ENCODE results near the gene SFXN4.

DNA sequence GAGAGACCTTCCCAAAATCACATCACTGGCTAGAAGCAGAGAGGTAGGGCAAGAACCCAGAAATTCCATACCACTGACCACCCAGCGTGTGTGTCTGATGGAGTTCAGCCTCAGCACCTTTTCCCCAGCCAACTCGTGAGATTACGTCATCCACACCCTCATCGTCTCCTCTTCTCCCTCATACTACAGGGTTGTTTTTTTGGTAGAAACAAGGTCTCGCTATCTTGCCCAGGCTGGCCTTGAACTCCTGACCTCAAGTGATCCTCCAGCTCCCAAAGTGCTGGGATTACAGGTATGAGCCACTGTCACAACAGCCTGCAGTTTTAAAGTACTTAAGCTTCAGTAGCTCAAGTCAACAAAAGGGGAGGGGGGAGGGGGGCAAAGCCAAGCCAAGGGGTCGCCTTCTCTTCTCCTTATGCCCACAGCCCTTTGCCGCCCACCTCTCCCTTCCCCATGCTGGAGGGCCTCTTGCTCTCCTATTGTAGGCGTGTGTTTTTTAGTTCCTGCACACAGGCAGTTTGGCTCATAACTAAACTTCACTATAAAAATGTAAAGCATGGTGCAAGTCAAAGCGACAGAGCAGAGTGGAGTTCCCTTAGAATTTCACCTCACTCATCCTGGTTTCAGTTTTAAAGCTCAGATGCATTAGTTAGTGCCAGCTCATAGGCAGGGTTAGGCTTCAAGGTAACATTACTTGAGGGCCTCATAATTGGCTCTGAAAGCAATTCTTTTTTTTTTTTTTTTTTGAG is 18.3 kb upstream of the SFXN4 start:
- TF ChIP-seq POLR2AphosphoS5 (IDR thresholded peaks at IDR 0.05; ENCODE audit: low read depth, low read length): no peak
- no peak for TF ChIP-seq TAF1 (IDR thresholded peaks at IDR 0.05; ENCODE audit: low read depth, low read length)
- no peak for TF ChIP-seq POLR2A (IDR thresholded peaks at IDR 0.05; ENCODE audit: low read depth, low read length)

All from GM12891 (cell line).